Dermis microvascular lymphatic vessel endothelial cell (primary cell): ENCODE results near the gene TTLL3. TPM values are rescaled to one million over a fixed set of nuclear protein-coding genes. Genes with fewer than 3 reads are reported as not detected.
A peak's percentile ranks its signal among the peaks of the same experiment; 100 is the strongest.
"Not testable (repeated sequence)": the region's sequence is repeated elsewhere in the genome, so short reads cannot be mapped to it uniquely, and the experiment has no call there.

Source experiments
- DNase-seq, 2 donors: peaks; one replicate each; pipeline versions ENCODE4 v3.0.0 to v3.0.0-alpha.2; 2010; ENCODE audit warnings: low read depth in 2 of 2
- total RNA-seq: library from RNA; depleted of rRNA; stranded (reverse); fragments of >200 nt; gene quantifications from 2 replicates; pipeline ENCODE4 v1.2.1, GENCODE V29; 2014

The TTLL3 gene
- total RNA-seq, 1 donor from 2014 or later, result 4.1 TPM

- DNase-seq, result peak; percentile 61 to 84
These were observed 27.9 kb downstream of the TTLL3 start for GRCh38 chr3:9837701-9838582.

GRCh38 chr3:9838856-9839255 is 28.8 kb downstream of the TTLL3 start:
- DNase-seq, result no peak

- DNase-seq, result no peak
These were observed 31.0 kb downstream of the TTLL3 start for GRCh38 chr3:9841015-9841414.

- peak; percentile 91 to 94 for DNase-seq
These were observed 33.8 kb downstream of the TTLL3 start, which contains the start of gene RPUSD3 for GRCh38 chr3:9843715-9844438. TSS of gene RPUSD3 (minus strand) at chr3:9844008. CDS start at chr3:9843990, 18 bp downstream.

GRCh38 chr3:9846231-9846630 is 36.2 kb downstream of the TTLL3 start:
- DNase-seq, result no peak

- DNase-seq, result no peak
These were observed 36.9 kb downstream of the TTLL3 start for GRCh38 chr3:9846931-9847488.

GRCh38 chr3:9847870-9848269 is 37.8 kb downstream of the TTLL3 start:
- not testable (repeated sequence) for DNase-seq

GRCh38 chr3:9848860-9849259 is 38.8 kb downstream of the TTLL3 start:
- DNase-seq, result peak in 1 of 2 donors; percentile 34

GRCh38 chr3:9851383-9851782 is 41.3 kb downstream of the TTLL3 start:
- not testable (repeated sequence) for DNase-seq

GRCh38 chr3:9851926-9852325 is 41.9 kb downstream of the TTLL3 start:
- DNase-seq, result not testable (repeated sequence)

- no peak for DNase-seq
These were observed 42.5 kb downstream of the TTLL3 start for GRCh38 chr3:9852528-9852927.

- not testable (repeated sequence) for DNase-seq
These were observed 44.4 kb downstream of the TTLL3 start for GRCh38 chr3:9854291-9854940.

GRCh38 chr3:9855594-9855993 is 45.5 kb downstream of the TTLL3 start:
- no peak for DNase-seq

GRCh38 chr3:9859530-9860025 is 49.5 kb downstream of the TTLL3 start:
- DNase-seq, result no peak

GRCh38 chr3:9861201-9861600 is 51.1 kb downstream of the TTLL3 start:
- DNase-seq, result no peak

- DNase-seq, result no peak
These were observed 51.6 kb downstream of the TTLL3 start for GRCh38 chr3:9861626-9862130.

GRCh38 chr3:9862391-9863057 is 52.5 kb downstream of the TTLL3 start:
- DNase-seq, result peak in 1 of 2 donors; percentile 53

GRCh38 chr3:9863058-9863772 is 53.2 kb downstream of the TTLL3 start:
- no peak for DNase-seq

- no peak for DNase-seq
These were observed 54.3 kb downstream of the TTLL3 start for GRCh38 chr3:9864200-9864927.
